ENCODE results near the gene ZFP92.

DNA sequence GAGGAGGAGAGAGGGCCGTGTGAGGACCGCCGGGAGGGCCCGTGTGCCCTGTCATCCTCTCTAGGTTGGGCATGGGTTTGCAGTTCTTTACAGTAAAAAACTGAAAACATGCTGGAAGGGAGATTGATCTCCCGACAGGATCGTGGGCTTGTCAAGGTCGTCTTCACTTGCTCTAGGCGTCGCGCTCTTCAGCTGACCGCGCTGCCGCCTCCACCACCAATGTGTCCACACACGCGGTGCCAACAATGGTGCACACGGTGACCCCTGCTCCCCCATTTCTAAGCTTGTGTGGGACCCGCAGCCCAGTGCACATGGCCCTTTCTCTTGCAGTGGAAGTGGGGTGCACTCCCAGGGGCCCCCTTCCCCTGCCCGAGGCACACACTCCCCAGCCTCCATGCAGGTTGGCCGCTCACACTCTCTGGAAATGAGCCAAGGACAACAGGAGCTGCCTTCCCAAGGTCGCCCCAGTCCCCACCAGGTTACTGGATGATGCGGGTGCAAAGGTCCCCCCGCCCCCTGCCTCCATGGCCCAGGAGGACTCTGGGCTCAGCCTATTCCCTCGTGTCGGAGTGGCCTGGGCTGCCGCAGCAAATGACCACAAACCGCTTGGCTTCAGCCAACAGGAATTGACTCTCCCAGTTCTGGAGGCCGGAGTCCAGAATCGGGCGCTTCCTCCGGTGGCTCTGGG, 1.7 kb upstream of the ZFP92 start:
- no peak for TF ChIP-seq POLR2AphosphoS5 (IDR thresholded peaks at IDR 0.05; ENCODE audit: low read depth, low read length)
- no peak for TF ChIP-seq POLR2A (IDR thresholded peaks at IDR 0.05; ENCODE audit: low read depth, low read length)
- TF ChIP-seq TAF1 (IDR thresholded peaks at IDR 0.05; ENCODE audit: borderline replicate concordance, low read depth, low read length): no peak
